TTC549 (cell line): ENCODE data around the gene COBL.

ENCODE experiments used
- FAIRE-seq: peaks from 2 replicates; lab custom pipeline; 2012; peaks lifted over from hg19 to GRCh38; lab: Jason Lieb, UNC

Gene COBL

GRCh38 chr7:51306761-51307160 lies 9.8 kb downstream of the COBL start:
- no peak for FAIRE-seq

GRCh38 chr7:51304729-51305128 lies 11.9 kb downstream of the COBL start:
- FAIRE-seq: no peak

GRCh38 chr7:51303142-51303525 lies 13.5 kb downstream of the COBL start:
- FAIRE-seq: no peak

GRCh38 chr7:51301806-51302205 lies 14.8 kb downstream of the COBL start:
- no peak for FAIRE-seq

- no peak for FAIRE-seq
Observed at GRCh38 chr7:51300762-51301674, 15.6 kb downstream of the COBL start.

- FAIRE-seq: no peak
Observed at GRCh38 chr7:51299391-51300133, 17.0 kb downstream of the COBL start.

- no peak for FAIRE-seq
Observed at GRCh38 chr7:51298912-51299311, 17.7 kb downstream of the COBL start.

- FAIRE-seq: no peak
Observed at GRCh38 chr7:51297986-51298385, 18.6 kb downstream of the COBL start.

- FAIRE-seq: no peak
Observed at GRCh38 chr7:51295440-51296245, 21.0 kb downstream of the COBL start.

GRCh38 chr7:51292596-51292995 lies 24.0 kb downstream of the COBL start:
- FAIRE-seq: no peak

- FAIRE-seq: no peak
Observed at GRCh38 chr7:51290702-51291540, 25.7 kb downstream of the COBL start.

GRCh38 chr7:51290304-51290637 lies 26.3 kb downstream of the COBL start:
- no peak for FAIRE-seq

GRCh38 chr7:51289623-51290303 lies 26.8 kb downstream of the COBL start:
- FAIRE-seq: no peak

- no peak for FAIRE-seq
Observed at GRCh38 chr7:51288896-51289622, 27.6 kb downstream of the COBL start.

- FAIRE-seq: no peak
Observed at GRCh38 chr7:51286401-51286800, 30.2 kb downstream of the COBL start.

GRCh38 chr7:51280156-51280555 lies 36.5 kb downstream of the COBL start:
- no peak for FAIRE-seq

- FAIRE-seq: no peak
Observed at GRCh38 chr7:51279391-51280023, 37.1 kb downstream of the COBL start.

GRCh38 chr7:51278797-51279196 lies 37.8 kb downstream of the COBL start:
- no peak for FAIRE-seq

GRCh38 chr7:51276967-51277366 lies 39.6 kb downstream of the COBL start:
- no peak for FAIRE-seq

- no peak for FAIRE-seq
Observed at GRCh38 chr7:51276091-51276605, 40.5 kb downstream of the COBL start.
